AG08396 (cell line): ENCODE data around the gene ZNF497.
"Not testable (repeated sequence)": the region's sequence is repeated elsewhere in the genome, so short reads cannot be mapped to it uniquely, and the experiment has no call there.

ENCODE experiments used
- DNase-seq: peaks from one replicate; pipeline ENCODE4 v3.0.0; 2012; ENCODE audit warnings: low spot score, mixed read lengths

Gene ZNF497

DNA sequence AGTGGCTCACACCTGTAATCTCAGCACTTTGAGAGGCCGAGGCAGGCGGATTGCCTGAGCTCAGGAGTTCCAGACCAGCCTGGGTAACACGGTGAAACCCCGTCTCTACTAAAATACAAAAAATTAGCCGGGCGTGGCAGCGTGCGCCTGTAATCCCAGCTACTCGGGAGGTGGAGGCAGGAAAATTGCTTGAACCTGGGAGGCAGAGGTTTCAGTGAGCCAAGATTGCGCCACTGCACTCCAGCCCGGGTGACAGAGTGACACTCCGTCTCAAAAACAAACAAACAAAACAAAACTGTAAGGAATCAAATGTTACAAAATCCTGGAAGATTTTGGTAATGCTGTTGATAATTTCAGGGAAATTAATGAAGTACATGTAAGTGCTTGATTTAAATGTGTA is 14.5 kb downstream of the ZNF497 start:
- not testable (repeated sequence) for DNase-seq

DNA sequence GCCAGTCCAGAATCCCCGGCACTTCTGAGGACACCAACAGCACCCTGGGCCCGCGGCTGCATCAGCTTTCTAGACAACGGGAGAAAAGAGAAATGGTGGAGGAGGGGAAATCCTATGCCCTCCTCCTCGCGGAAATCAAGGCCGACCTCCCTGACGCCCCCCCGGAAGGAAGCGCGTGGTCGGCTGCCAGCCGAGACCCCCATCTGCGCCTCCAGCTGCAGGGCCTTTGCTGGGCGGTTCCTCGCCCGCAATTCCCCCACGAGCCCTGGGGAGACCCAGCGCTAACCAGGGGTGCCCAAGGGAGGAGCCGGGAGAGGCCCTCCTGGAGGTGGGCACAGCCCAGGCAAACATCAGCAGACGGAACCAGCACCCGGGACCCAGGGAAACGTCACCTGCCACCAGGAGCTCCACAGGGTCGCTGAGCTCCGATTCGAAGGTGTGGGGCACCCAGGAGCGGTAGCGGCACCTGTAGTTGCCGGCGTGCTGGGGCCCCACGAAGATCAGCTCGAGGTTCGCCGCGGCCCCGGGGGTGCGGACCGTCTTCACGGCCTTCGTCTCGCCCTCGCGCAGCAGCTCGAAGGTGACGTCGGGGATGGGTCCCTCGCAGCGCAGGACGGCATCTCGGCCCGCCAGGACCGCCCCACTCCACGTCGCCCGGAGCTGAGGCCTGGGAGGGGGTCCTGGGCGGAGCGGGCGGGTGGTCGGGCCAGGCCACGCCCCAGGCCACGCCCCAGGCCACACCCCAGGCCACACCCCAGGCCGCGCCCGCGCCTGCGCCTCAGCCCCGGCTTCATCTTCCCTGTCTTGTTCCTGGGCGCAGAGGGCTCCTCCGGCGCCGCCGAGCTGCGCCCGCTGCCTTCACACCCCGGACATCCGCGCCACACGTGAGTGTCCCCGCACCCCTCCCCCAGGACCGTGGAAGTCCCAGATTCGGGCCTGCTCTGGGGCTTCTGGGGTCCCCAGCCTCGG is 15.3 kb downstream of the ZNF497 start:
- peak; percentile 96 for DNase-seq

DNA sequence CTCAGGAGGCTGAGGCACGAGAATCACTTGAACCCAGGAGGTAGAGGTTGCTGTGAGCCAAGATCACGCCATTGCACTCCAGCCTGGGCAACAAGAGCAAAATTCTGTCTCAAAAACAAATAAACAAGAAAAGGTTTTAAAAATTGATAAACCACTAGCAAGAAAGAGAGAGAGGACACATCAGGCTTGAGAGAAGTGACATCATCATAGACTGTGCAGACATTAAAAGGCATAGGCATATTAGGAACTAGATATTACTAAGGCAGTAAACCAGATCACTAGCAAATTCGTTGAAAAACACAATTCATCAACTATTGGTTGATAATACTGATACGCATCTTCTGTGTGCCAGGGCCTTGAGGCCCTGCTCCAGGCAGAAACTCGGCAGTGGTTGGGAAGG is 17.0 kb downstream of the ZNF497 start:
- no peak for DNase-seq

DNA sequence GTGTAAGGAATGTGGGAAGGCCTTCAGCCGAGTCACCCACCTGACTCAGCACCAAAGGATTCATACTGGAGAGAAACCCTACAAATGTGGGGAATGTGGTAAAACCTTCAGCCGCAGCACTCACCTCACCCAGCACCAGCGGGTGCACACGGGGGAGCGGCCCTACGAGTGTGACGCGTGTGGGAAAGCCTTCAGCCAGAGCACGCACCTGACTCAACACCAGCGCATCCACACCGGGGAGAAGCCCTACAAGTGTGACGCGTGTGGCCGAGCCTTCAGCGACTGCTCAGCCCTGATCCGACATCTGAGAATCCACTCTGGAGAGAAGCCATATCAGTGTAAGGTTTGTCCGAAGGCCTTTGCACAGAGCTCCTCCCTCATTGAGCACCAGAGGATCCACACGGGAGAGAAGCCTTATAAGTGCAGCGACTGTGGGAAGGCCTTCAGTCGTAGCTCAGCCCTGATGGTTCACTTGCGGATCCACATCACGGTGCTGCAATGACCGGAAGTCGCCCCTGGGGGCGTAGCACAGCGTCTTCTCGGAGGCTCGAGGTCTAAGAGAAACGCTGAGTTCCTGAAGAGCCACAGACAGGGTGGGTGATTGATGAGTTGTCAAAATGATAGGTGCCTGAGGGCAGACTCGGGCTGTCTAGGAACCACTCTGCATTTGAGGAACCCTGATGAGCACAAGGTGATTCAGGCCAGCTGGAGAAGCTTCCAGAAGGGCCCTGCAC is 23.6 kb downstream of the ZNF497 start:
- DNase-seq: no peak

DNA sequence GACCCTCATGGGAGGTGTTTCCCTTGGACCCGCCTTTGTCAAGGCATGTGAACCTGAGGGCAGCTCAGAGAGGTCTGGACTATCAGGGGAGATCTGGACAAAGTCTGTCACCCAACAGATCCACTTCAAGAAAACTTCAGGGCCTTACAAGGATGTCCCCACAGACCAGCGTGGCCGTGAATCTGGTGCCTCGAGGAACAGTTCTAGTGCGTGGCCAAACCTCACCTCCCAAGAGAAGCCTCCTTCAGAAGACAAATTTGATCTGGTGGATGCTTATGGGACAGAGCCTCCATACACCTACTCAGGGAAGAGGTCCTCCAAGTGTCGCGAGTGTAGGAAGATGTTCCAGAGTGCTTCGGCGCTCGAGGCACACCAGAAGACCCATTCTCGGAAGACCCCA is 24.2 kb downstream of the ZNF497 start:
- no peak for DNase-seq

DNA sequence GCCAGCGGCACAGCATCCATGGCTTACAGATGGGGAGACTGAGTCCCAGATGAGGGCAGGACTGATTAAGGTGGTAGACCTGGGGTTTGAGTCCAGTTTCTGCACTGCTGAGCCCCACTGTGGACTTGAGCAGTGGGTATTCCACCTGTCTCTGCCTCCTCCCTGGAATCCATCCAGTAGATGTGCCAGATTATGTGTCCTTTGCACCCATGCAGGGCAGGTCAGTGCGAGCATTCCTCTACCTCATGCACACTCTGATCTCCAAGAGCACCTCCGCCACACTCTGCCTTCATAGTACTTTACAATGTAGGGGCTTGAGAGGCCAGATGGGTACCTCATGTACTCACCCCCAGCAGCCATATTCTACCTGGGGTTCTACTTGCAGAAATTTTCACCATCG is 25.7 kb downstream of the ZNF497 start:
- no peak for DNase-seq

DNA sequence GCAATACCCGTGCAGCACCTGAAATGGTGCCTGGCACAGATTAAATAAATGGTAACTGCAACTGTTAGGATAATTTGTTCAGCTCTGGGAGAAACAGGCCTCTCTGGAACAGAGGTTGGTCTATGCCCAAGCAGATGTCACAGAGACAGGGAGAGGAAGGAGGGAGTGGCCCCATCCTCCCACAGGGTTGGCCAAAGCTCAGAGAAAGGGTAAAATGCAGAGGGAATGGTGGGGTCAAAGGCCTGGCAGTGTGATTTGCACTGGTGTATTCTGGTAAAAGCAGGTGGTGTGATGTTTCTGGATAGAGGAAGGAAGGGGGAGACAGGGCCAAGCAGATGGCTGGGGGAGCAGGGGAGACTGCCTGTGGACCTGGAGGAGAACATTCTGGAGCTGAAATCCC is 26.3 kb downstream of the ZNF497 start:
- no peak for DNase-seq

DNA sequence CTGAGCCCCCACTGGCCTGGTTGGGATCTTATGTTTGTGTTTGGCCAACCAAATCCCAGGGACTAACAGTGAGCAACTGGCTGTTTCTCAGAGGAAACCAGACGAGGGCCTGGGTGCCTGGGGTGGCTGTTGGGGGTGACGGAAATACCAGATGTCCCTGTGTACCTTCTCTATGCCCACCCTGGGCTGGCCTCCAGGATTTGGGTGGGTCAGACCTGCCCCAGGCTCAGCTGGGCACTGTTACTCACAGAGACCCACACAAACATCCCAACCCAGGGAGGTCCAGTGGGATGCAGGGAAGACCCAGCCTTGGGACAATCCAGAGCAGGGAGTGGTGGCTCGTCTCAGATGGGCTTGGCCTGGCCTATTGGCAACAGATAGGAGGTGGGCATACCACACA is 26.9 kb downstream of the ZNF497 start:
- DNase-seq: no peak

DNA sequence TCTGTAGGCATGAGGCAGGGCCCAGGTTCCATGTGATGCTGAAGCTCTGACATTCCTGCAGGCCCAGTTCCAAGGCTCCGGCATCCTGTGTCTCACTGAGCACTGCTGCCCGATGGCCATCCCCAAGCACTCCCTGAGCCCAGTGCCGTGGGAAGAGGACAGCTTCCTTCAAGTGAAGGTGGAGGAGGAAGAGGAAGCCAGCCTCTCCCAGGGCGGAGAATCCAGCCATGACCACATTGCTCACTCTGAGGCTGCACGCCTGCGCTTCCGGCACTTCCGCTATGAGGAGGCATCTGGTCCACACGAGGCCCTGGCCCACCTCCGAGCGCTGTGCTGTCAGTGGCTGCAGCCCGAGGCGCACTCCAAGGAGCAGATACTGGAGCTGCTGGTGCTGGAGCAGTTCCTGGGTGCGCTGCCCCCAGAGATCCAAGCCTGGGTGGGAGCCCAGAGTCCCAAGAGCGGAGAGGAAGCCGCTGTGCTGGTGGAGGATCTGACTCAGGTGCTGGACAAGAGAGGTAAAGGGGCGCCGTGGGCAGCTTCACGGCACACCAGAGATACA is 27.8 kb downstream of the ZNF497 start:
- DNase-seq: no peak

DNA sequence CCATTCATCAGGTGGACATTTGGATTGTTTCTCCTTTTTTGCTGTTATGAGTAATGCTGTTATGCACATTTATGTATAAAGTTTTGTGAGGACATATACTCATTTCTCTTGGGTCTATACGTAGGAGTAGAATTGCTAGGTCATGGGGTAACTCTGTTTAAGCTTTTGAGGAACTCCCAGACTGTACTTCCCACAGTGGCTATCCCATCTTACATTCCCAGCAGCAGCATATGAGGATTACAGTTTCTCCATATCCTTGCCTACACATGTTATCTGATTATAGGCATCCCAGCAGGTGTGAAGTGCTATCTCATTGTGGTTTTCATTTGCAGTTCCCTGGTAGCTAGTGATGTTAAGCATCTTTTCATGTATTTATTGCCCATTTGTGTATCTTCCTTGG is 29.9 kb downstream of the ZNF497 start:
- DNase-seq: no peak

DNA sequence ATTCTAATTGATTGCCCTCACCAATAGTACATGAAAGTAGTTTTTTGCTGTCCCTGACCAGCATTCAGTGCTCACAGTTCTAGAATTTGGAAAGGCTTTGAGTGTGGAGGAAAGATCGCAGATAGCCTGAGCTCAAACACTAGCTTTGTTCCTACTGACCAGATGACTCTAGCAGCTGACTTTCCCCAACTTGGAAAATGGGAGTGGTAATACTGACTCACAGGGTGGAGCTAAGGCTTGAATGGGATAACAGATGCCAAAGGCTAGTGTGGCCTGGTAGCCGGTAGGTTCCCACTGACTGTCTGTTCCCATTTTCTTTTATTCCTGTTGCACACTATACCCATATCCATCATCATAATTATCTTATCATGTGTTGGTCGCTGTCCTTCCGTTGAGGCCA is 32.1 kb downstream of the ZNF497 start:
- DNase-seq: peak; percentile 86

DNA sequence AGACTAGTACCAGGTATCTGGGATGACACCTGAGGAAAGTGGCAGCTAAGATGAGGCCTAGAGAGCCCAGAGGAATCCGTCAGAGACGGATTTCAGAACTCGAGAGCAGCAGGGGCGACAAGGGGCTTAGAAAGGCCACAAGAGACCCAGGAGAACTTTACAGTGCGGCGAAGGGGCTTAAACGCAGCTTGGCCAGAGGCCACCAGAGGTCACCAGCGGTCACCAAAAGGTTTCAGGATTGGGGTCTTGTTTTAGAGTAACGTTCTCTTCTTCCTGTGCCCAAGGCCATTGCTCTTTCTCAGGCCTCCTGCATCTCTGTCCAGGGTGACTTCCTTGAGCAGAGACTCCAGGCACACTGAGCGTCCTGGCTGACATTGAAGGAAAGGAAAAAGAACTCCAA is 33.6 kb downstream of the ZNF497 start:
- no peak for DNase-seq

DNA sequence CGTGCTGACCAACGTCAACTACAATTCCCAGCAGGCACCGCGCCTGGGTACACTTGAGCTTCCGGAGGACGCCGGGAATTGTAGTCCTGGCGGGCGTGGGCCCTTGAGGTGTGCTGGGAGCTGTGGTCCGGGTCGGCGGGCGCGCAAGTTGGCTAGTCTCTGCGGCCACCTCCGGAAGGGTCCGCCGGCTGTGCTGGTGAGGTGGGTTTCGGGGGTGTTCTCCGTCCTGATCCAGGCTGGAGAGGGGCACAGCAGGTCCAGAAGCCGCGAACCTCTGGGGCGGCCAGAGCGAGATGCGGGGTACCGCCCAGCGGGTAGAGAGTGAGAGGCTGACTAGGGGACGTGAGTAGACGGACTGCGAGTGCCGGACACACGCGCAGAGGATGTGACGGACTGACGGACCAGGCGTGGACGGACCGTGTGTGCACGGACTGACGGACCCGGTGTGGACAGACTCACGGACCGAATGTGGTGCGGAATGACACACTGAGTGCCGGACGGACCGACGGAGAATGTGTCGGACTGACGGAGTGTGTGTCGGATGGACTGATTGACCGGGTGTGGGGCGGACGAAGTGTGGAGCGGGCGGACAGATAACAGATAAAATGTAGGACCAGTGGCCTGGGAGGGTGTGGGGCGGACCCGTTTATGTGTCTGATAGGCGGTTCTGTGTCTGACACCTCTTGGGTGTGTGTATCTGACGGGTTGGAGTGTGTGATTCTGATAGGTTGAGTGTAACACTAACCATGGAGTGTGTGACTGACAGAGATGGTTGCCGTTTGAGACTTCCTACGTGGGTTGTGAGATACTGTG is 35.4 kb downstream of the ZNF497 start, which contains the start of gene ZSCAN22:
TSS of gene ZSCAN22 (plus strand) at position 81 of the 813 bp plus-strand sequence. CDS start 7,809 bp downstream, outside the sequence.
- DNase-seq: peak; percentile 94

DNA sequence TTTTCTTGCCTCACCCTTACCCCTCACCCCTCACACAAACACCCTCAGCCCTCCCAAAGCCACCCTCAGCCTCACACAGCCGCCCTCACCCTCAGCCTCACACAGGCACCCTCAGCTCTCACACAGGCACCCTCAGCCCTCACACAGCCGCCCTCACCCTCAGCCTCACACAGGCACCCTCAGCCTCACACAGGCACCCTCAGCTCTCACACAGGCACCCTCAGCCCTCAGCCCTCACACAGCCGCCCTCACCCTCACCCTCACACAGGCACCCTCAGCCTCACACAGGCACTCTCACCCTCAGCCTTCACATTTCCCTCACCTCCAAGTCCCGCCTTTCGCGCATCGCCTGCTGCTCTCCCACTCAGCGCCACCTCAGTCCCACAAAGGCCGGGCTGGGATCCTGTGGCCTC is 36.0 kb downstream of the ZNF497 start:
- no peak for DNase-seq

DNA sequence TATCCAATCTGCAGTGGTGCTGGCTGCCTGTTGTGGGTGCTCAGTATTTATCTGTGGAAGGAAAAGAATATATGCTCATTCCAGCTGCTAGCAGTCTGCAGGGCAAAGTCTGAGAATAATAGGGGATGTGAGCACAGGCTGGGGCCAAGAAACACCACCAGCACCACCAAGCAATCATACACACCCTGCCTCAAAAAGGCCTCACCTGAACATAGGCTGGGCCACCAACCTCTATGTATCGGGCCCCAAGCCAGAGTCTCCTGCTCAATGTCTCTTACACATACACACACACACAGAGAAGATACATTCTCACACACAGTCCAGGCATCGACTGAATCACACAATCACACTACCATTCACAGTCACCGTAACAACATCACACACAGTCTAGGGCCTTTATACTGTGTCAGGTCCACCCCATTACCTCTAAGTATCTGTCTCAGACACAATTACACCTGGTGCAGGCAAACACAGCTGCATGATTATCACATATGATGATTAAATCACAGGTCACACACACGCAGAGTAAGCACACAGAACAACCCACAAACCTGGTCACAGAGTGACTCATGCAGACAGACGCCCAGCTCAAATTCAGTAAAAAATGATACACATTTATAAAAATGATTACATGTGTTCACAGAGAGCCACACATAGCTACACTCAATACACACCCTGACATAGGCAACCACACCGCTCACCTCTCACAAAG is 37.1 kb downstream of the ZNF497 start:
- no peak for DNase-seq

DNA sequence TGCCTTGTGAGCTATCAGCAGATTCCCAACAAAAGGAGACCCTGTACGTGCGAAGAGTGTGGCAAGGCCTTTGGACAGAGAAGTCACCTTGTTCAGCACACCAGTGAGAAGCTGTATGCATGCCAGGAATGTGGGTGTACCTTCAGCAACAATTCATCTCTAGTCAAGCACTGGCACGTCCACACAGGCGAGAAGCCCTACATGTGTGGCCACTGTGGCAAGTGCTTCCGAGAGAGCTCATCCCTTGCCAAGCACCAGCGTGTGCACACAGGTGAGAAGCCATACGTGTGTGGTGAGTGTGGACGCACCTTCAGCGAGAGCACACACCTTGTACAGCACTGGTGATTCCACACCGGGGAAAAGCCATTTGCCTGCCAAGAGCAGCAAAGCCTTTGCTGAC is 43.3 kb downstream of the ZNF497 start:
- DNase-seq: no peak

DNA sequence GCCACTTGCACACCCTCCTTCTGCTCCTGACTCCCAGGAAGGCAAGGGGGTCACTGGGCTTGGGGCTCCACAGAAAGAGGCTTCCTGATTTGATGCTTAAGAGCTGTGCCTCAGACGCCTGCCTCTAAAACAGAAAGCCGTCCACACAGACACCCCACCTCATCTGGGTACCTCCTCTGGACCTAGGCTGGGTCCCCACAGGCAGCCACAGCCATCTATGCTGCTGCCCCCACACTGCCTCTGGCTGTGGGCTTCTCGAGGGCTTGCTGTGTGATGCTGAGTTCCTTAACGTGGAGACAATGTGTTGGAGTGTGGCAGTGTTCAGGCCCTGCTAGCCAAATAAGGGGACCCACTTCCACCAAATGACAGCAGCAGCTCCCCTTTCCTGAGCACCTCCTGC is 44.3 kb downstream of the ZNF497 start:
- no peak for DNase-seq

DNA sequence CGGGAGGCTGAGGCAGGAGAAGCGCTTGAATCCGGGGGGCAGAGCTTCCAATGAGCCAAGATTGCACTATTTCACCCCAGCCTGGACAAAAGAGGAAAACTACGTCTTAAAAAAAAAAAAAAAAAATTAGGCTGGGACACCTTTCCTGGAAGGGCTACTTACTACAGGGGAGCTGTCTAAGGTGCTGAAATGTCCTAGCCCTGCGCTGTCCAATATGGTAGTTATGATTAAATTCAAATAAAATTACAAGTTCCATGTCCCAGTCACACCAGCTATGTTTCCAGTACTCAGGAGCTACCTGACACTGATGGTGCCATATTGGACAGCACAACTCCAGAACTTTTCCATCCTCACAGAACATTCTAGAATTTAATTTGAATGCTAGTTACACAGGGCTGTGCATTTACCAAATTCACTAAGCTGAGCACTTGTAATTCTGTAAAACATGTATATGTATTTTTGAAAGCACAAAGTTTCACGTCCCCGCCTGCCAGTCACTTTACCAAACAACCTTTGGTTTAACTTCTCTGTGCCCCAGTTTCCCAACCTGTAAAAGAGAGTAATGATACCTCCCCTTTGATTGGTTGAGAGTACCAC is 45.0 kb downstream of the ZNF497 start:
- peak; percentile 25 for DNase-seq

DNA sequence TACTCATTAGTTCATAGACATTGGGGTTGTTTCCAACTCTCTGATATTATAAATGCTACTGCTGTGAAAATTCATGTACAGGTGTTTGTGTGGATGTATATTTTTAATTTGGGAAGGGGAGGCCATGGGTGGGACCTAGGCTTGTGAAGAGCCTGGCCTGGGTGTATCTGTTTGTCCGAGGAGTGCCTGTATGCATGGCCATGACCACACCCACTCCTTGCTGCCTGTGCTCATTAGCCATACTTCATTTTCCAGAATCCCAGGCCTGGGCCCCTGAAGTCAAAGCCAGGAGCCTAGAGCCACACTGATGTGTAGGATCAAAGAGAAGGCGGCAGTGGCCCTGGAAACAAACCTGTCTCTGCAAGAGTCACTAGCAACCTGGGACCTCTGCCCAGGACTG is 47.0 kb downstream of the ZNF497 start:
- no peak for DNase-seq

DNA sequence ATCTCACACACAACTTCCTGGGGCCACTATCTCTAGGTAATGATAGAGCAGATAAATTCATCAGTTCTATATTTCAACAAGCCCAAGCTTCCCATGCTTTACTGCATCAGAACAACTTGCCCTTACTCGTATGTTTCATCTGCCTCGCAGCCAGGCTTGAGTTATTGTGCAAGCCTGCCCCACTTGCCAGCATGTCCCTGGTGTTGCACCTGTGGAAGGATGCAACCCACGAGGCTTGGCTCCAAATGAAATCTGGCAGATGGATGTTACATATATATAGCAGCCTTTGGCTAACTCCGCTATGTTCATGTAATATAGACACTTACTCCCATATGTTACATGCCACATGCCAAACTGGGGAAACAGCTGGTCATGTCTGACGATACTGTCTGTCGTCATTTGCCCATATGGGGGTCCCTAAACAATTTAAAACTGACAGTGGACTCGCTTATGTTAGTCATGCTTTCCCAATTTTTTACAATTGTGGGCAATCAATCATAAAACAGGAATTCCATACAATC is 51.1 kb downstream of the ZNF497 start:
- no peak for DNase-seq

DNA sequence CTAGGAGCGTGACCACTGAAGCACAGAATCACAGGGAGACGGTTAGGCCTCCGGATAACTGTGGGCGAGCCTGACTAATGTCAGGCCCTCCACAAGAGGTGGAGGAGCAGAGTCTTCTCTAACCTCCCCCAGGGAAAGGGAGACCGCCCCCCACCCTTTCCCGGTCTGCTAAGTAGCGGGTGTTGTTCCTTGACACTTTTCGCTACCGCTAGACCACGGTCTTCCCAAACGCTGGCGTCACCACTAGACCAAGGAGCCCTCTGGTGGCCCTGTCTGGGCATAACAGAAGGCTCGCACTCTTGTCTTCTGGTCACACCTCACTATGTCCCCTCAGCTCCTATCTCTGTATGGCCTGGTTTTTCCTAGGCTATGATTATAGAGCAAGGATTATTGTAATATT is 51.9 kb downstream of the ZNF497 start:
- DNase-seq: not testable (repeated sequence)
